Measurements from ENCODE around the gene EHHADH. TPM values are rescaled to one million over a fixed set of nuclear protein-coding genes. Genes with fewer than 3 reads are reported as not detected.
A peak's percentile ranks its signal among the peaks of the same experiment; 100 is the strongest.

Gene EHHADH
- total and polyA plus RNA-seq, 2 donors (not counting 3 experiments of a cell fraction or from before 2014, with no cell fraction given): 1.3 to 5.8 TPM

DNA sequence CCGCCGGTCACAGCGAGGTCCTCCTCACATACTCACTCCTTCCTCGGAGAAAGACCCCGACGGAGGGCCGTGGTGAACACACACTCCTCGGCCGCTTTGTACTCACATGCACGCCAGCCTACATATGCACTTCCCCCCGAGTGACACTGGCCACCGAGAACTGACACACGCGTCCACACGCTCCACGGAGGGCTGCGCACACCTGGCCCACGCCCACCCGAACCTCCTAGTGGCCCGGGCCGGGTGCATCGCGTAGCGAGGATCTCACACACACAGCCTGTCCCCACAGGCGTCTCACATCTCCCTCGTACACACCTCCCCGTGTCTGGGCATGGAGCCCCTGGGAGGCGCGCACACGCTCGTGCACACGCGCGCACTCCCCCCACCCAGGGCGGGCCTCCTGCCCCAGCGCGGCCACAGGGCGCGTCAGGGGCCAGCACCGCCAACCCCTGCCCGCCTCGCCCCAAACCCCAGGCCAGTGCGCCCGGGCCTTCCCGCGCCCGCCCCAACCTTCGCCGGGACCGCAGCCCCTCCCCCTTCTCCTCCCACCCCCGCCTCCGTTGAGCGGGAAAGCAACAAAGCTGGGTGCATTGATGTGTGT, 100.6 kb downstream of the EHHADH start:
- Histone ChIP-seq H2AFZ (ENCODE audit: low read depth, low read length) (peak overlapping the region; percentile 85), H3K9me3 (replicated peaks; ENCODE audit: control insufficient read depth, insufficient read depth, low read length) (no peaks in the 10 kb centered on the region), H3K27ac (ENCODE audit: insufficient read depth, low read depth, low read length) (no peak overlapping the region), H3K9me1 (replicated peaks; ENCODE audit: control insufficient read depth, extremely low read depth, insufficient read depth, low read length) (no peaks in the 10 kb centered on the region), H3K9ac (replicated peaks; ENCODE audit: extremely low read depth, insufficient read depth, low read length) (no peak overlapping the region), H3K36me3 (ENCODE audit: control insufficient read depth in 2 of 2, extremely low read depth in 1 of 2, insufficient read depth in 2 of 2, low read length in 2 of 2) (no peaks in the 10 kb centered on the region), H4K20me1 (replicated peaks; ENCODE audit: control insufficient read depth, extremely low read depth, insufficient read depth, low read length) (no peaks in the 10 kb centered on the region), H3K4me1 (ENCODE audit: control insufficient read depth, extremely low read depth, insufficient read depth, low read length) (peaks cover 7% of the 10 kb centered on the region), H3K27me3 (ENCODE audit: control insufficient read depth in 2 of 2, insufficient read depth in 2 of 2, low read length in 2 of 2) (peaks cover 42 to 53% of the 10 kb centered on the region in 2 experiments), H3K4me2 (ENCODE audit: insufficient read depth, low read length) (peak overlapping the region; percentile 75), H3K79me2 (ENCODE audit: control insufficient read depth, insufficient read depth, low read length) (no peaks in the 10 kb centered on the region), H3K4me3 (replicated peaks in 1 of 3; ENCODE audit: insufficient read depth in 1 of 3, low read depth in 1 of 3, low read length in 3 of 3) (peak overlapping the region in 2 of 3 experiments; percentile 47 to 48)
- FAIRE-seq (no peak), DNase-seq (ENCODE audit: low read depth, low spot score) (peak; percentile 17)
- intact Hi-C loops (cut with micrococcal nuclease): loop anchor here (5.0 kb wide), 1 partner anchor 106 kb away; no protein-coding TSS in a partner anchor
- CTCF ChIA-PET: interaction anchor here (0.6 to 0.7 kb wide), 2 partner anchors 25 to 162 kb away, joined by 4 read pairs; no protein-coding TSS in a partner anchor
- POLR2A ChIA-PET: no interaction called here
- TF ChIP-seq EZH2 (IDR thresholded peaks at IDR 0.05; ENCODE audit: borderline replicate concordance, low read depth, low read length, severe bottlenecking): peak; percentile 2
- no peak for TF ChIP-seq POLR2AphosphoS5 (IDR thresholded peaks at IDR 0.05; ENCODE audit: insufficient read depth, low read depth, low read length)
- dilution Hi-C loops (cut with MboI; ENCODE audit: extremely low pct_ligation_motif_present, low sequenced_read_pairs): no loop called here
- no TSS peak for BruUV-seq (replicated peaks)

DNA sequence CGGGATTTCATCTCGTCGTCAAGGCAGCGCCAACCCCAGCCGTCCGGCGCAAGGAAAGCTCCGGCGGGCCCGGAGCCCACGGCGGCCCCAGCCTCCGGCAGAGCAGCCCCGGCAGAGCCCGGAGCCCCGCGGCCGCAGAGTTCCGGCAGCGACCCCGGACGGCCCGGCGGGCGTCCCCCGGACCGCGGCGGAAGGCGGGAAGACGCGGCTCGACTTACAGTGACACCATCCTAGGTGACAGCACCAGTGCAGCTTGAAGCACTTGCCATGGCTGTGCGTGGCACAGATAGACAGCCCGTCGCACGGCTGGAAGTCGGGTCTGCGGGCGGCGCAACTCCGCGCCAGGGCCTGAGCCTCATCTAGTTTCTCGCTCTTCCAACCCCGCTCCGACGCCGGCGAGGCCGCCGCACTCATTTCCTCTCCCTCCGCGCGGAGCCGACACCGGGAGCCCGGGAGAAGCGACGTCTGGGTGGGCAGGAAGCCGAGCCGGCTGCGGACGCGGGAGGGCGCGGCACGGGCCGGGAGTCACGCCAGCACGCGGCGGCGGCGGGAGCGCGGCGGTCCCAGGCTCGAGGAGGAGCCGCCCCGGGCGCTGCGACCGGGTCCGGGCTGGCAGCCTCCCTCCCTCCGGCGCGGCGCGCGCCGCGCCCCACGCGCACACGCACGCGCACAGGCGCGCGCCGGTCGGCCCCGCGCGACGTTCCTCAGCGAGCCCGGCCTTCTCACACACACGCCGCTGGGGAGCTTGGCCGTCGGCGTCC, 101.3 kb downstream of the EHHADH start, which contains the start of gene C3orf70:
C3orf70 (minus strand) TSS at position 651 of the 761 bp plus-strand sequence; CDS start at position 414, 237 bp downstream.
- Histone ChIP-seq H3K27me3 (ENCODE audit: control insufficient read depth in 2 of 2, insufficient read depth in 2 of 2, low read length in 2 of 2) (peaks cover 41 to 55% of the 10 kb centered on the region in 2 experiments), H2AFZ (ENCODE audit: low read depth, low read length) (peak within 1 kb of the TSS; percentile 85), H3K4me3 (replicated peaks in 1 of 3; ENCODE audit: insufficient read depth in 1 of 3, low read depth in 1 of 3, low read length in 3 of 3) (peak within 1 kb of the TSS; percentile 33 to 48 (median 47)), H3K36me3 (ENCODE audit: control insufficient read depth in 2 of 2, extremely low read depth in 1 of 2, insufficient read depth in 2 of 2, low read length in 2 of 2) (no peaks in the 10 kb centered on the region), H3K79me2 (ENCODE audit: control insufficient read depth, insufficient read depth, low read length) (no peaks in the 10 kb centered on the region), H3K4me2 (ENCODE audit: insufficient read depth, low read length) (peak within 1 kb of the TSS; percentile 75), H3K9me1 (replicated peaks; ENCODE audit: control insufficient read depth, extremely low read depth, insufficient read depth, low read length) (no peaks in the 10 kb centered on the region), H3K9ac (replicated peaks; ENCODE audit: extremely low read depth, insufficient read depth, low read length) (no peak within 1 kb of the TSS), H4K20me1 (replicated peaks; ENCODE audit: control insufficient read depth, extremely low read depth, insufficient read depth, low read length) (no peaks in the 10 kb centered on the region), H3K9me3 (replicated peaks; ENCODE audit: control insufficient read depth, insufficient read depth, low read length) (no peaks in the 10 kb centered on the region), H3K27ac (ENCODE audit: insufficient read depth, low read depth, low read length) (no peak within 1 kb of the TSS), H3K4me1 (ENCODE audit: control insufficient read depth, extremely low read depth, insufficient read depth, low read length) (peaks cover 7% of the 10 kb centered on the region)
- dilution Hi-C loops (cut with MboI; ENCODE audit: extremely low pct_ligation_motif_present, low sequenced_read_pairs): no loop called here
- ChIA-PET POLR2A (interaction anchor here (0.6 kb wide), 1 partner anchor 137 kb away, joined by 8 read pairs; no protein-coding TSS in a partner anchor), CTCF (interaction anchor here (0.7 to 1.1 kb wide), 5 partner anchors 8 to 225 kb away, joined by 3 to 4 read pairs (median 3); no protein-coding TSS in a partner anchor)
- BruUV-seq (replicated peaks): no TSS peak
- peak; percentile 40 for DNase-seq (ENCODE audit: low read depth, low spot score)
- FAIRE-seq: no peak
- TF ChIP-seq FOS (IDR thresholded peaks at IDR 0.05; ENCODE audit: borderline replicate concordance, insufficient read depth, low read length) (no peak), EZH2 (IDR thresholded peaks at IDR 0.05; ENCODE audit: borderline replicate concordance, low read depth, low read length, severe bottlenecking) (peak; percentile 70)
- intact Hi-C loops (cut with micrococcal nuclease): loop anchor here (5.0 kb wide), 1 partner anchor 105 kb away; no protein-coding TSS in a partner anchor

All from endothelial cell of umbilical vein (primary cell).